GM18951 (cell line): Measurements from ENCODE around the gene TAF7.

ENCODE experiments used
- POLR2A ChIP-seq: IDR thresholded peaks from 4 replicates; pipeline ENCODE4 v1.6.1; 2011; ENCODE audit warnings: mild to moderate bottlenecking; ENCODE audit not compliant: insufficient read length, insufficient read depth; ENCODE audit errors: extremely low read depth
- in situ Hi-C: fragments of 300-500 bp; cut with MboI; formaldehyde crosslinking; loops from one replicate; pipeline ENCODE4 v1.12.0; 2022; ENCODE audit warnings: low sequenced_read_pairs, mixed read lengths, inconsistent platforms; ENCODE audit not compliant: unreplicated experiment

TAF7 gene, protein sequence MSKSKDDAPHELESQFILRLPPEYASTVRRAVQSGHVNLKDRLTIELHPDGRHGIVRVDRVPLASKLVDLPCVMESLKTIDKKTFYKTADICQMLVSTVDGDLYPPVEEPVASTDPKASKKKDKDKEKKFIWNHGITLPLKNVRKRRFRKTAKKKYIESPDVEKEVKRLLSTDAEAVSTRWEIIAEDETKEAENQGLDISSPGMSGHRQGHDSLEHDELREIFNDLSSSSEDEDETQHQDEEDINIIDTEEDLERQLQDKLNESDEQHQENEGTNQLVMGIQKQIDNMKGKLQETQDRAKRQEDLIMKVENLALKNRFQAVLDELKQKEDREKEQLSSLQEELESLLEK

DNA sequence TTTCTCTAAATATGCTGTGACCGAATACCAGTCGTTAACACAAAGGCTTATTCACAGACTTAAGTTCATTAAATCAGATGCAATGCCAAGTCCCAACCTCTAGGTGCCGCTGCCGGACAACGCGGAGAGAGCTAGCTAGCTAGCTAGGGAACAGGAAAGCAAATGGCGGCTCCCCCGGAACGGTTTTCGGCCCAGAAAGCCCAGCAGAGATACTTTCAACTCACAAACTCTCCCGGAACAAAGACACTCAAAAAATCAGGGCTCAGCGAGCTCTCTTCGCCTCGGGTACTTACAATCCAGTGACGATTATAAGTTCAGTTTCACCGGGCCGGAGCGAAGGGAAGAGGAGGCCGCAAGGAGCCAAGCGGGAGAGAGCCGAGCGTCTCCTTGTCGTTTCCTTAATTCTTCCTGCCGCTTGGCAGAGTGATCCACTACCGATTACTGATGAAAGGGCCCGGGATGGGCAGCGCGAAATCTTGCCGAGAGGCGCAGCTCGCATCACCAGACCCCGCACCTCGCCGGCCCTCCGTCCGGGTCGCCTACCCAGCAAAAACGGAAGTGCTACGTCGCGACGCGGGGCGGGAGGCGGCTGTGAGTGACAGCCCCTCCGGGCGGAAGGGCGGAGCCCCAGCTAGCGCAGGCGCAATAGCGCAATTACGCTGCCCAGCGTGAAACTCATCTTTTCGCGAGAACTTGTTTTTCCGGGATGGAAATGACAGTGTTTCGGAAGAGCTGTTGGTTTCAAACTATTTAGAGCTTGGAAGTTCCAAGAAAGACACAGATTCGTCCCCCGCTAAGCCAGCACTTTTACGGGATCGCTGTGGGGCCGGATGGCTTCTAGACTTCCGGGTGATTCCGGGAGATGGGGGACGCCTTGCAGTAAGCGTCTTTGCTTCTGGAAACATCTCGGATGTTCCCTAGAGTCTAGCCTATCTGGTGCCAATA, at the start of gene TAF7:
Gene TAF7, minus strand, starts transcription at position 560 of the 945 bp plus-strand sequence. CDS start 740 bp downstream, outside the sequence.
- TF ChIP-seq POLR2A: peak; percentile 98
- in situ Hi-C loops: no loop called here

DNA sequence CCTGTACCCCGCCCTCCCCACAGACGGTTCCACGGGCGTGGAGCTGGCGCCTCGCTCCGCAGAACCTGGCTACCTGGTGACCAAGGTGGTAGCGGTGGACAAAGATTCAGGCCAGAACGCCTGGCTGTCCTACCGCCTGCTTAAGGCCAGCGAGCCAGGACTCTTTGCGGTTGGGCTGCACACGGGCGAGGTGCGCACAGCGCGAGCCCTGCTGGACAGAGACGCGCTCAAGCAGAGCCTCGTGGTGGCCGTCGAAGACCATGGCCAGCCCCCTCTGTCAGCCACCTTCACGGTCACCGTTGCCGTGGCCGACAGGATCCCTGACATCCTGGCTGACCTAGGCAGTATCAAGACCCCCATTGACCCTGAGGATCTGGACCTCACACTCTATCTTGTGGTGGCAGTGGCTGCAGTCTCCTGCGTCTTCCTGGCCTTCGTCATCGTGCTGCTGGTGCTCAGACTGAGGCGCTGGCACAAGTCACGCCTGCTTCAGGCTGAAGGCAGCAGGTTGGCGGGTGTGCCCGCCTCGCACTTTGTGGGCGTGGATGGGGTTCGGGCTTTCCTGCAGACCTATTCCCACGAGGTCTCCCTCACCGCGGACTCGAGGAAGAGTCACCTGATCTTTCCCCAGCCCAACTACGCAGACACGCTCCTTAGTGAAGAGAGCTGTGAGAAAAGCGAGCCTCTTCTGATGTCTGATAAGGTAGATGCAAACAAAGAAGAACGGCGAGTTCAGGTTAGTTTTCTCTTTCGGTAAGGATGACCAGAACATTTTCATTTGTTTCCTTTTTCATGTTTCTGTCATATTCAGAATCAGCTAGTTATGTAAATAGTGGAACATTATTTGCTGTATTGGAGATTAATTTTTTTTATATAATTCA, 45.7 kb upstream of the TAF7 start:
- in situ Hi-C loops: no loop called here
- no peak for TF ChIP-seq POLR2A

DNA sequence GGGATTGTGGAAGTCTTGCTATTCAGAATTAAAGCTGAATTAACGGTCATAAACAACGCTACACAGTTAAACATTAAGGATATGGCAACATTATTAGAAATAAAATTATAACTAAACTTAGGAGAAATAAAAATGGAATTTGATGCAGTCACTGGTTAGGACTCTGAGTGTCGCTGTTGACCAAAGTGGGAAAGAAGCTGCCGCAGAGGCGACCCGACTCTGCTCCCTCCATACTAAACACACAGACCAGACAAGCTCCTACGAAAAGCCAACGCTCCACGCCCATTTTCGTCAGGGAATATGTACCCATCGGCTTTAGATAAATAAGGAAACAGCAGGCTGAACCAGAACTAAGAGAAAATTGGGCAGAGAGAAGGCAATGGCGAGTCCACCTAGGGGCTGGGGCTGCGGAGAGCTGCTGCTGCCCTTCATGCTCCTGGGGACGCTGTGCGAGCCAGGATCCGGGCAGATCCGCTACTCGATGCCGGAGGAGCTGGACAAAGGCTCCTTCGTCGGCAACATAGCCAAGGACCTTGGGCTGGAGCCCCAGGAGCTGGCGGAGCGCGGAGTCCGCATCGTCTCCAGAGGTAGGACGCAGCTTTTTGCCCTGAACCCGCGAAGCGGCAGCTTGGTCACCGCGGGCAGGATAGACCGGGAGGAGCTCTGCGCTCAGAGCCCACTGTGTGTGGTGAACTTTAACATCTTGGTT, 43.5 kb upstream of the TAF7 start, which contains the start of gene PCDHGA5:
Gene PCDHGA5, plus strand, starts transcription at position 211 of the 709 bp plus-strand sequence. Its CDS starts 169 bp downstream, at position 380.
- in situ Hi-C loops: no loop called here

DNA sequence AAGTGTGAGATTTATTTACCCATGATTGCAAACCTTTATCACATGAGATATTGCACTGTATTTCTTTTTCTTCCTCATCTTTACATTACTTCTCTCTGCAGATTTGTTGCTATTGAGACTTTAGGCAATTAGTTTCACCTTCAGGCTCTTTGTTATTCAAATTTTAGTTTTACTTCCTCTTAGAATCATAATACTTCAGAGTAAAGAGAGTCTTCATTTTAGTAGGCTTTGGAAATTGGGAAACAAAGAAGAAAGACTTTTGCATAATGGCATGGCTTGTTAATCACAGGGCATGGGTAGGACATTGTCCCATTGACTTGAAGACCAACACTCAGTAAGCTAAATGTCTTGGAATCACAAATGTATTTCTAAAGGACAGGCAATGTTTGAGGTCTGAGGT, 42.1 kb upstream of the TAF7 start:
- in situ Hi-C loops: no loop called here
- TF ChIP-seq POLR2A: no peak

More for the DNA sequence above, 43.5 kb upstream of the TAF7 start, which contains the start of gene PCDHGA5:
- TF ChIP-seq POLR2A: no peak

DNA sequence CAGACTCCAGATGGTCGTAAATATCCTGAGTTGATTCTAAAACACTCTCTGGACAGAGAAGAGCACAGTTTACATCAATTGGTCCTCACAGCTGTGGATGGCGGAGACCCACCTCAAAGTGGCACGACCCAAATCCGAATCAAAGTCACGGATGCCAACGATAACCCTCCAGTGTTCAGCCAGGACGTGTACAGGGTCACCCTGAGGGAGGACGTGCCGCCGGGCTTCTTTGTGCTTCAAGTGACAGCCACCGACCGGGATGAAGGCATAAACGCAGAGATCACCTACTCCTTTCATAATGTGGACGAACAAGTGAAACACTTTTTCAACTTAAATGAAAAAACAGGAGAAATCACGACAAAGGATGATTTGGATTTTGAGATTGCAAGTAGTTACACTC, 40.1 kb upstream of the TAF7 start:
- in situ Hi-C loops: no loop called here
- TF ChIP-seq POLR2A: no peak

DNA sequence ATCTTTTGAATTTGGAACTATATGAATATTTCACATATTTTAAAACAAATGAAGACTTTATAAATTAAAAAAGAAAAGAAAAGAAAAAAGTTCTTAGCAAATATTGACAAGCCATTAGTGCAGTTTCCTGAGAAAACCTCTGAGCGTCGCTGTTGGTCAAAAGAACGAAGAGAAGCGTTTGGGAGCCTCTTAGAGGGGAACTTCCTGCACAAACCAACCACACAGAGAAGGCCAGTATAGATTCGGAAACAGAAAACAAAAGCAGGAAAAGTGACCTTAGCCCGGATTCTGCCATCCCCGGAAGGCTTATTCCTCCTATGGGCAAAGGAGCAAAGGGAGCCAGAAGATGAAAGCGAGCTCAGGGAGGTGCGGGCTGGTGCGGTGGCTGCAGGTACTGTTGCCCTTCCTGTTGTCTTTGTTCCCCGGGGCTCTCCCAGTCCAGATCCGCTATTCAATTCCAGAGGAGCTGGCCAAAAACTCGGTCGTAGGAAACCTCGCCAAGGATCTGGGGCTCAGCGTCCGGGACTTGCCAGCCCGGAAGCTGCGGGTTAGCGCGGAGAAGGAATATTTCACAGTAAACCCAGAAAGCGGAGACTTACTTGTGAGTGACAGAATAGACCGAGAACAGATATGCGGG, 39.3 kb upstream of the TAF7 start, which contains the start of gene PCDHGB2:
Gene PCDHGB2, plus strand, starts transcription at position 205 of the 637 bp plus-strand sequence. Its CDS starts 142 bp downstream, at position 347.
- in situ Hi-C loops: no loop called here
- TF ChIP-seq POLR2A: no peak

DNA sequence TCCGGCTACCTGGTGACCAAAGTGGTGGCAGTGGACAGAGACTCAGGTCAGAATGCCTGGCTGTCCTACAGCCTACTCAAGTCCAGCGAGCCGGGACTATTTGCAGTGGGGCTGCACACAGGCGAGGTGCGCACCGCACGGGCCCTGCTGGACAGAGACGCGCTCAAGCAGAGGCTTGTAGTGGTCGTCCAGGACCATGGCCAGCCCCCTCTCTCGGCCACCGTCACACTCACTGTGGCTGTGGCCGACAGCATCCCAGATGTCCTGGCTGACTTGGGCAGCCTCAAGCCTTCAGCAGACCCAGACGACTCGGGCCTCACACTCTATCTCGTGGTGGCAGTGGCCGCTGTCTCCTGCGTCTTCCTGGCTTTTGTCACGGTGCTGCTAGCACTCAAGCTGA, 36.4 kb upstream of the TAF7 start:
- no peak for TF ChIP-seq POLR2A
- in situ Hi-C loops: no loop called here

DNA sequence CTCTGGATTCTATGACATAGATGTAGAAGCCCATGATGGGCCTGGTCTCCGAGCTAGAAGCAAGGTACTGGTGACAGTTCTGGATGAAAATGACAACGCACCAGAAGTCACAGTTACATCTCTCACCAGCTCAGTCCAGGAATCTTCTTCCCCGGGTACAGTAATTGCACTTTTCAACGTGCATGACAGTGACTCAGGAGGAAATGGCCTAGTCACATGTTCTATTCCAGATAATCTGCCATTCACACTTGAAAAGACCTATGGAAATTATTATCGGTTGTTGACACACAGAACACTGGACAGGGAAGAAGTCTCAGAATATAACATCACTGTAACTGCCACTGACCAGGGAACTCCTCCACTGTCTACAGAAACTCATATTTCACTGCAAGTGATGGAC, 35.5 kb upstream of the TAF7 start:
- TF ChIP-seq POLR2A: no peak
- in situ Hi-C loops: no loop called here

DNA sequence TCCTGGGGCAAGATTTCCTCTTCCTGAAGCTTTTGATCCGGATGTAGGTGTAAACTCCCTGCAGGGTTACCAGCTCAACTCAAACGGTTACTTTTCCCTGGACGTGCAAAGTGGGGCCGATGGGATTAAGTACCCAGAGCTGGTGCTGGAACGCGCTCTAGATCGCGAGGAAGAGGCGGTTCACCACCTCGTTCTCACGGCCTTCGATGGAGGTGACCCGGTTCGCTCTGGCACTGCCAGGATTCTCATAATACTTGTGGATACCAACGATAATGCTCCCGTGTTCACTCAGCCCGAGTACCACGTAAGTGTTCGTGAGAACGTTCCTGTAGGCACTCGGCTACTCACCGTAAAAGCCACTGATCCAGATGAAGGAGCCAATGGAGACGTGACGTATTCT, 35.1 kb upstream of the TAF7 start:
- TF ChIP-seq POLR2A: no peak
- in situ Hi-C loops: no loop called here

DNA sequence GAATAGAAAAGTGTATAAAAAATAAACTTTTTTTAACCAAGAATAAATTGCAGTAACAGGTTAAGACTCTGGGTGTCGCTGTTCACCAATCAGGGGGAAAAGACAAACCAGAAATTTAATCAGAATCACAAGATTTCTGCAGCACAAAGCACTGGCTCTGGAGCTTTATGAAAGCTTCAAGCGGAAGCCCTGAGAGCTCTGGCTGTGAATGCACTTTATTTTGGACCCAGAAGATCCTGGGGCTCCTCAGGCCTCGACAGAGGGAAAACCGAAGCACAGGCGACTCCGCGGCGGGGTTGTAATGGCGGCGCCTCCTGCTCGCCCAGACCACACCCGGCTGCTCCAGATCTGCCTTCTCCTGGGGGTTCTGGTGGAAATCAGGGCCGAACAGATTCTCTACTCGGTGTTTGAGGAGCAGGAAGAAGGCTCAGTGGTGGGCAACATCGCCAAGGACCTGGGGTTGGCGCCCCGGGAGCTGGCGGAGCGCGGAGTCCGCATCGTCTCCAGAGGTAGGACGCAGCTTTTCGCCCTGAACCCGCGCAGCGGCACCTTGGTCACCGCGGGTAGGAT, 34.4 kb upstream of the TAF7 start, which contains the start of gene PCDHGA4:
Gene PCDHGA4, plus strand, starts transcription at position 122 of the 570 bp plus-strand sequence. Its CDS starts 87 bp downstream, at position 209.
- in situ Hi-C loops: no loop called here
- TF ChIP-seq POLR2A: no peak

DNA sequence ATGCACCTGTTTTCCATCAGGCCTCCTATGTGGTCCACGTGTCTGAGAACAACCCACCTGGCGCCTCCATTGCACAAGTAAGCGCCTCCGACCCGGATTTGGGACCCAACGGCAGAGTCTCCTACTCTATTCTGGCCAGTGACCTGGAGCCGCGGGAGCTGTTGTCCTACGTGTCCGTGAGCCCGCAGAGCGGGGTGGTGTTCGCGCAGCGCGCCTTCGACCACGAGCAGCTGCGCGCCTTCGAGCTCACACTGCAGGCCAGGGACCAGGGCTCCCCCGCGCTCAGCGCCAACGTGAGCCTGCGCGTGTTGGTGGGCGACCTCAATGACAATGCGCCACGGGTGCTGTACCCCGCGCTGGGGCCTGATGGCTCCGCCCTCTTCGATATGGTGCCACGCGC, 31.0 kb upstream of the TAF7 start:
- TF ChIP-seq POLR2A: no peak
- in situ Hi-C loops: no loop called here
